Stimulated activated naive CD8-positive, alpha-beta T cell treated with anti-CD3 and anti-CD28 coated beads, Interleukin-15, Interleukin-2, amounts not matched to agents 100 ng/mL and 50 ng/mL, for 24 hours (primary cell): ENCODE measurements around the gene WWOX.

Source experiments
- H3K27ac Mint-ChIP-seq: one replicate; pipeline ENCODE4 v1.8.0; 2021; ENCODE audit warnings: mild to moderate bottlenecking, mixed read lengths
- H3K27me3 Mint-ChIP-seq: one replicate; pipeline ENCODE4 v1.8.0; 2021; ENCODE audit warnings: mixed read lengths
- H3K36me3 Mint-ChIP-seq: one replicate; pipeline ENCODE4 v1.8.0; 2021; ENCODE audit warnings: low read depth, mixed read lengths
- H3K4me1 Mint-ChIP-seq: one replicate; pipeline ENCODE4 v1.8.0; 2021; ENCODE audit warnings: low read depth, mixed read lengths
- H3K4me3 Mint-ChIP-seq: one replicate; pipeline ENCODE4 v1.8.0; 2021; ENCODE audit warnings: mild to moderate bottlenecking, mixed read lengths
- H3K9me3 Mint-ChIP-seq: one replicate; pipeline ENCODE4 v1.8.0; 2021; ENCODE audit warnings: mixed read lengths

The WWOX gene

DNA sequence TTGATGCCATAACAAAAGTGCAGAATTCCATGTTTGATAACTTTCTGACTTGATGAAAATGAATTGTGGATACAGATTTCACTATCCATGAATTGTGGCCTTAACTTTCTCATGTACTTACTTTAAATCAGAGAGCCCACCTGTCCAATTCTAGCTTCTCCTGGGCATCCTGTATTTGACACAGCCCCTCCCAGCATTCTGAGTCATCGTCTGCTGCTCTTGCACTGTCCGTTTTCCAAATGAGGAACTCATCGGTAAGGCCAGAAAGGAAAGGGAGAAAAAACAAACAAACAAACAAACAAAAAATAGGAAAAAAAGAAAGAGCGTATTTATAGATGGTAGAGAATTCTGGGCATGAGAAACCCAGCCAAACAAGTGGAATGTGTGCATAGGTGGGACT, 361.6 kb downstream of the WWOX start:
- no peak overlapping the region for H3K4me3 Mint-ChIP-seq
- H3K27me3 Mint-ChIP-seq: no peaks in the 10 kb centered on the region
- peaks cover 12% of the 10 kb centered on the region for H3K36me3 Mint-ChIP-seq
- H3K4me1 Mint-ChIP-seq: no peaks in the 10 kb centered on the region
- H3K27ac Mint-ChIP-seq: no peak overlapping the region
- H3K9me3 Mint-ChIP-seq: peaks cover 4% of the 10 kb centered on the region

DNA sequence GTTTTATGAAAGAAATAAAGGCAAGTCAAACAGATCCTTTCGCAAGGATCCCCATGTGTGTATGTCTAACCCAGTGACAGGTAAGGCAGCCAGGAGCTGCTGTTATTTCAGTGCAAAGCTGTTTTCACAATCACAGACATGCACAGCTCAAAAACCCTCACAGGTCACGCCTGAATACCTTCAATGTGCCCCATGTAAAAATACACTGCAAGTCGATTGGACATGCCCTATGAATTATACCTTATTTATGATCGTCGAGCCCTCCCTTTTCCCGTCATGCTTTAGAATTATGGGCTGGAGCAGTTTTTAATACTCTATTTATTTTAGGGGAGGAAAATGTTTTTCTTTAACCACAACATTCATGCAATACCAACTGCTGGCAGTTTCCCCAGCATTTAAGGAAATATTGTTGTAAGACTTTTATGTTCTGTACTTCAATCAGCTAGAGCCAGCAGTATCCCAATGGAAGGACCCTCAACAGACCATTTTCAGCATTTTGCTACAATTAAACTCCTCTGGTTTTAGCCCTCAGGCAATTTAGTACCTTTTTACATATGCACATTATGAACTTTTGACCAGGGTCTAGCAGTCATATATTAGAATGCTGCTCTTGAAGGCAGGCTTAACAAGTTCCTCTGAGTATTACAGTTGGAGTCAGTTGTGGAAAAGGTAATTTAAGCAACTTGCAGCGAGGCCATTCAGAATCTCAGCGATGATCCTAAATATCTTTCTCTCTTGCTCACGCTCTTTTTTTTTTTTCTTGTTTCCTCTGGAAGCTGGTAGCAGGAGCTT, 362.2 kb downstream of the WWOX start:
- Mint-ChIP-seq H3K36me3 (peaks cover 12% of the 10 kb centered on the region), H3K27me3 (no peaks in the 10 kb centered on the region), H3K4me1 (no peaks in the 10 kb centered on the region), H3K9me3 (peaks cover 4% of the 10 kb centered on the region), H3K27ac (no peak overlapping the region), H3K4me3 (no peak overlapping the region)

DNA sequence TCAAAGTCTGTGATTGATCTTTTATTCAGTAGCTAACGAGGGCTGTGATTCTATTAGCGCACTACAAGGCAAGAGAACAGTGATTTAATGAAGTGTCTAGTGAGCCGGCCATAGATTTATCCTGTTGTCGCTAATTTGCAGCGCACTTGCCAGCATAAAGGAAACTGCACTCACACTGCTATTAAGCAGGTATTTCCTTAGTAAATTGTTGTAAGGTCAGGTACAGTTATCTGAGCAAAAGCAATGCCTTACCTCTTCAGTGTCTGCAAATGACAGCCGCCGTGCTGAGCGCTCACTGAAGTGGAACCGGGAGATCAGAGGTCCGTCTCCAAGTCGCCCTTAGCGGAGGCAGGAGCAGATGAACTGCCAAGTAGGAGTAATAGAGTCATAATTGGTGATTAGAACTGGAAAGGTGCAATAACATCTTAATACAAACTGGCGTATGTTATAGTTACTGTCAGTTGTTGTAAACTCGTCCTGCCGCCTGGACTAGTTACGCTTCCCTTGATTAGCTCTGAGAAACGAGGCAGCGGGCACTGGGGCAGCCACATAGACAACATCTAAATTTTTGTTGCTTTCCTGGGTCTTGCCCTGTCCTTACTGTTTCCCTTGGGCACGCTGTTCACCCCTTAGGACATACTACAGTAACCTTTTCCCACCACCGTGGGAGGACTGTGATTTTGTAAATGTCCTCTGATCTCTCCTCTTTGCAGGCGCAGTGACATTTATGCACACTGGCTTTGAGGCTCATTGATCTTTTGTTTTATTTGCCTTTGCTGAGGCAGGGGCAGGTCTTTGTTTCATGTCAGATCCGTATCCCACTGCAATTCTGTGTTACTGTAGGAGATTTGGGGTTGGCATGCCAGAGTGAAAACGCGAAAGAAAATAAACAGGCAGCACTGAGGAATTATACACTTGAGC, 363.1 kb downstream of the WWOX start:
- Mint-ChIP-seq H3K4me1 (no peaks in the 10 kb centered on the region), H3K27ac (no peak overlapping the region), H3K4me3 (no peak overlapping the region), H3K27me3 (no peaks in the 10 kb centered on the region), H3K9me3 (peaks cover 4% of the 10 kb centered on the region), H3K36me3 (peaks cover 12% of the 10 kb centered on the region)

DNA sequence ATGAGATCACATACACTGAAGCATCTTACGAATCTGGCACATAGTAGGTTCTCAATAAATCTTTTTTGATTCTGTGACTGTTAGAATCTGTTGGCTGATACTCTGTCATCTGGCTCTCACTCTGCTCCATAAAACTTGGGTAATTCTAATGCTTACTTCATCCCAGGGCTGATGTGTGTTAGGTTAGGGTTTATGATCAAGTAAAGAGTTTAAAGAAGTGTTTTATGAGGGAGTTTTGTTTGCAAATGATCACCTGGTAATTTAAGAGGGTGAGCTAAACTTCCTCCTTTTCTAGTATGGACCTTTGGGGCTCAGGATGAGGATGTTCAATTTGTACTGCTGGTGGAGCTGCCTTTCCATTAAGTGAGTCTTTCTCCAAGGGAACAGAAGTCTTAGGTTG, 364.1 kb downstream of the WWOX start:
- H3K9me3 Mint-ChIP-seq: peaks cover 4% of the 10 kb centered on the region
- no peaks in the 10 kb centered on the region for H3K27me3 Mint-ChIP-seq
- no peak overlapping the region for H3K4me3 Mint-ChIP-seq
- no peak overlapping the region for H3K27ac Mint-ChIP-seq
- H3K36me3 Mint-ChIP-seq: peaks cover 12% of the 10 kb centered on the region
- H3K4me1 Mint-ChIP-seq: no peaks in the 10 kb centered on the region

DNA sequence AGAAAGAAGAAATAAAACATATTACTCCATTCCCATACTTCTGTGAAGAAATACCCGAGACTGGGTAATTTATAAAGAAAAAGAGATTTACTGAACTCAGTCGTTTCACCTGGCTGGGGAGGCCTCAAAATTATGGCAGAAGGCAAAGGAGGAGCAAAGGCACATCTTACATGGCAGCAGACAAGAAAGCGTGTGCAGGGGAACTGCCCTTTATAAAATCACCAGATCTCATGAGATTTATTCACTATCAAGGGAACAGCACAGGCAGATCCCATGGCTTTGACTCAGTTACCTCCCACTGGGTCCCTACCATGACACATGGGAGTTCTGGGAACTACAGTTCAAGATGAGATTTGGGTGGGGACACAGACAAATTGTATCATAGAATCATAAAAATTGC, 365.4 kb downstream of the WWOX start:
- Mint-ChIP-seq H3K4me1 (no peaks in the 10 kb centered on the region), H3K36me3 (peaks cover 12% of the 10 kb centered on the region), H3K27ac (no peak overlapping the region), H3K27me3 (no peaks in the 10 kb centered on the region), H3K4me3 (no peak overlapping the region), H3K9me3 (peaks cover 4% of the 10 kb centered on the region)

DNA sequence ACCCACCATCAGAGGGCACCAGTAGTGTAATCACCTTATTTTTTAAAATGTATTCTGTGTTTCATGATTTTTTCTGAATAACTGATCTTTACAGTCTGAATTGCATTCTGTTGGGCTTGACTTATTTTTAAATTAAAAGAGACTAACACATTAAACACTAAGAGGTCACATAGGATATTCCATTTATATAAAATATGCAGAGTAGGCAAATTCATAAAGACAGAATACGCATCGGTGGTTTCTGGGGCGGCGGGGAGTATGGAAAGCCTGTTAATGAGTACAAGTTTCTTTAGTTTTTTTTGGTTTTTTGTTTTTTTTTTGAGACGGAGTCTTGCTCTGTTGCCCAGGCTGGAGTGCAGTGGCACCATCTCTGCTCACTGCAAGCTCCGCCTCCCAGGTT, 366.3 kb downstream of the WWOX start:
- Mint-ChIP-seq H3K4me3 (no peak overlapping the region), H3K27me3 (no peaks in the 10 kb centered on the region), H3K36me3 (peaks cover 12% of the 10 kb centered on the region), H3K4me1 (no peaks in the 10 kb centered on the region), H3K9me3 (peaks cover 4% of the 10 kb centered on the region), H3K27ac (no peak overlapping the region)

DNA sequence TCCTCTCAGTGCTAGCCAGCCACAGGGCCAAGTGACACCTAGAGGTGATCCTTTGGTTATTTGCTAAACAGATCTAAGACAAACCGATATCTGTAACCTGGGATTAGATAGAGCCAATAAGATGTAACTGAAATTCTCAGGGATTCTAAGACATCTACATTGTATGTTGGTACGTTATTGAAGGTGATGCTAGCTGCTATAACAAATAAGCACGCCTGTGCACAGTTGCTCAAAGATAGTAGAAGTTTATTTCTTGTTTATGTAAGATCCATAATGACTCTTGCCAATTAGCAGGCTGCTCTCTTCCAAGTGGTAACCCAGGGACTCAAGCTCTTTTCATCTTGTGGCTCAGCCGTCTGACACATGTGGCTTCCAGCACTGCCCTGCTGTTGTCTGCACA, 370.3 kb downstream of the WWOX start:
- Mint-ChIP-seq H3K27me3 (no peaks in the 10 kb centered on the region), H3K27ac (no peak overlapping the region), H3K9me3 (peaks cover 2% of the 10 kb centered on the region), H3K4me1 (no peaks in the 10 kb centered on the region), H3K4me3 (no peak overlapping the region), H3K36me3 (no peaks in the 10 kb centered on the region)

DNA sequence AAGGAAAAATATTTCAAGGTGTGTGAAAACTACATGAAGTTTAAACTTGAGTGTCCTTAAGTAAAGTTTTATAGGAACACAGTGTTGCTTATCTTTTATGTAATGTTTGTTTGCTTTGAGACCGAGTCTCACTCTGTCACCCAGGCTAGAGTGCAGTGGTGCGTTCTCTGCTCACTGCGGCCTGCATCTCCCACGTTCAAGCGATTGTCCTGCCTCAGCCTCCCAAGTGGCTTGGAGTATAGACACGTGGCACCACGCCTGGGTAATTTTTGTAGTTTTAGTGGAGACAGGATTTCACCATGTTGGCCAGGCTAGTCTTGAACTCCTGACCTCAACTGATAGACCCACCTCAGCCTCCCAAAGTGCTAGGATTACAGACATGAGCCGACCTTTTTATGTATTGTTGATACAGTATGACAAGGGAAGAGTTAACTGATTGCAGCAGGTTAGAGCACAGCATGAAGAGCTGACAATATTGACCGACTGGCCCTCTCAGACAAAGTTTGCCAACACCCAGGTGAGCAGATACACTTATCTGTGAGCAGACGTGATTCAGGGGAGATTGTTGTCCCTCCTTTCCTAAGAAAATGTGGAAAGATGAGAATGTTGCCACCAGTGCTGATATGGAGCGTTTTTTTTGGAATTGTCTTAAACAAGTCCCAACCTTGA, 373.7 kb downstream of the WWOX start:
- H3K4me3 Mint-ChIP-seq: no peak overlapping the region
- H3K4me1 Mint-ChIP-seq: no peaks in the 10 kb centered on the region
- no peaks in the 10 kb centered on the region for H3K27me3 Mint-ChIP-seq
- H3K36me3 Mint-ChIP-seq: no peaks in the 10 kb centered on the region
- no peak overlapping the region for H3K27ac Mint-ChIP-seq
- H3K9me3 Mint-ChIP-seq: no peaks in the 10 kb centered on the region

DNA sequence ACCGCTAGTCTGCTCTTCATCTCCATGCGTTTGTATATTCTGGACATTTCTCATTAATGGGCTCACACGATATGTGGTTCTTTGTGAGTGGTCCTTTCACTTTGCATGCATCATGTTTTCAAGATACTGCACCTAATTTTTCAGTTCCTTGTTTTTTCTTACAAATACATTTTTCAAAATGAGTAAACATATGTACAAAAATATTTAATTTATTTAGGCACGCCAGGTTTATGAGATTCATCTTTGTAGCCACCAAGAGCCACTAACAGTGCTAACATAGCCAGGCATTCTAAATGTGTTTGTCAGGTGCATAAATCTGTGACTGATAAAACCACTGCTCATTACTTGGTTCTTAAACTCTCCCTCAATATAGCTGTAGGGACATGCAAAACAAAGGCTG, 375.3 kb downstream of the WWOX start:
- Mint-ChIP-seq H3K27me3 (no peaks in the 10 kb centered on the region), H3K27ac (no peak overlapping the region), H3K9me3 (no peaks in the 10 kb centered on the region), H3K4me3 (no peak overlapping the region), H3K4me1 (no peaks in the 10 kb centered on the region), H3K36me3 (no peaks in the 10 kb centered on the region)

DNA sequence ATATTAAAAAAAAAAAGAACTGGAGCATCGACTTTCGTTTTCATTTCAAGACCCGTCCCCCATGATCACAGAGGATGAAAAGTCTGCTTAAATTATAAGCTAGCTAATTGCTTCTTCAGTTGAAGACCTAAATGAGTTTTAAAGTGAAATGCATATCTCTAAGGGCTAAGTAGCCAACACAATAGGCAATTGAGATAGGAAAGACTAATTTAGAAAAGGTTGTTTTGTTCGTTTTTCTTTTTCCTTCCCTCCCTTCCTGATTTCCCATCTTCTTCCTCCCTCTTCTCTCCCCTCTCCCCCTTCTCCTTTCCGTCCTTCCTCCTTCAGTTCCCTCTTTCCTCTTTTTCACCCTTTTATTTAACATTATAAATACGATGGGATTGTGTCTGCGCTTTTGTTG, 377.2 kb downstream of the WWOX start:
- Mint-ChIP-seq H3K36me3 (peaks cover 3% of the 10 kb centered on the region), H3K9me3 (no peaks in the 10 kb centered on the region), H3K4me1 (no peaks in the 10 kb centered on the region), H3K27ac (no peak overlapping the region), H3K27me3 (no peaks in the 10 kb centered on the region), H3K4me3 (no peak overlapping the region)

DNA sequence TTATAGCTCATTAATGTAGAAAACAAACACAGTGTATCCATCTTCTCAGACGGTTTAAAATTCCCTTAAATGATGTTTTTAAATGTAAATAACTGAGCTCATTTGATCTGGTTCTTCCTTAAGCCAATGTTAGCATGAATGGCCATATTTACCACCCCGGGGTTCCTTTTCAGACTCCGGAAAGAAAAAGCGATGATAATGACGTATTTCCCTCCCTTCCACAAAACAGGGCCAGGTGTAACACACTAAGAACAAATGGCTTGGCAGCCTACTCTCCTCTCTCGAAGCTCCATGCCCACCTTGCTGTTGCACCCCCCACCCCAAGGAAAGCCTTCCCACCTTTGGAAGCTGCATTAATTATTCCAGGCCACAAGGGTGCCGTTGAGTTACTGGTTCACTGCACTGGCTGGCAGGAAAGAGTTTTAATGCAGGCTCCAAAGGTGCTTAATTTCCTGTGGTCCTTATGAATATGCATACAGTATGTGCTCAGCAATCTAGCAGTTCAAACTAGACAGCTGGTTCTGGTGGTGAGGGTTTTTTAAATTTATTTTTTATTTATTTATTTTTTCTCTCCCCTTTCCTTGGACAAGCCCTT, 378.9 kb downstream of the WWOX start:
- Mint-ChIP-seq H3K4me3 (no peak overlapping the region), H3K27me3 (no peaks in the 10 kb centered on the region), H3K4me1 (no peaks in the 10 kb centered on the region)

DNA sequence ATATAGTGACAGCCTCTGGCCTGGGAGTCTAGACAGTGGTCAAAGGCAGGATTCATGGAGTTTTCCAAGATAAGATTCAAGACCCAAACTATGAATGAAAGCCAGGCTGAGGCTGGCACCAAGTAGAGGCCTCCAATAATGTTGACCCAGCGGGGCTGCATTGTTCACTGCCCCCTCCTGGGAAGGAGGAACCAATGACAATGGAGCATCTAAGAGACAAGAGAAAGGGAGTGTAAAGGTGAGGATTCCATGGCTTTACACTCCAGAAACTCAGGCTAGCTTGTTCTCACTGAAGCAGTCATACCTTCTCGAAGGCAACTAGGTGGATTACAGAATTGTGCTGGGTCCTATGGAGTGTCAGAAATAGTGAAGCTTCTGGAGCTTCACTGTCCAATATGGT, 380.3 kb downstream of the WWOX start:
- Mint-ChIP-seq H3K9me3 (no peaks in the 10 kb centered on the region), H3K4me1 (no peaks in the 10 kb centered on the region), H3K4me3 (no peak overlapping the region), H3K36me3 (peaks cover 3% of the 10 kb centered on the region), H3K27ac (no peak overlapping the region), H3K27me3 (no peaks in the 10 kb centered on the region)

More for the DNA sequence above, 378.9 kb downstream of the WWOX start:
- Mint-ChIP-seq H3K27ac (no peak overlapping the region), H3K36me3 (peaks cover 3% of the 10 kb centered on the region), H3K9me3 (no peaks in the 10 kb centered on the region)

DNA sequence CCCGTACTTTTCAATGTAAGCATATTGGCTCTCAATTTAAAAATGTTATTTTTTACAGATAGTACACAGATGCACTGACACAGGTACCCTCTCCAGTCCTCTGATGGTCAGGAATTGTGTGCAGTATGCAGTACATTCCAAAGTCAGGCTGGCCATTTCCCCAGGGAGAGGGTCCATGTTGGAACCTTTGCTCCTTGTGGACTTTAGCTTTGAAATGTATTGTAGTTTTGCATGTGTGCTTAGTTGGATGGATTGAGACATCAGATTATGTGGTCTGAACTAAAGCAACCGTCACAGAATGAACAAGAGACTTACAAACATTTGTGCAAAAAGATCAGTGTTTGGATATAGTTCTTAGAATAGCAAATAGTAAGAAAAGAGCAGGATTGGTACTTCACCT, 381.1 kb downstream of the WWOX start:
- H3K9me3 Mint-ChIP-seq: no peaks in the 10 kb centered on the region

DNA sequence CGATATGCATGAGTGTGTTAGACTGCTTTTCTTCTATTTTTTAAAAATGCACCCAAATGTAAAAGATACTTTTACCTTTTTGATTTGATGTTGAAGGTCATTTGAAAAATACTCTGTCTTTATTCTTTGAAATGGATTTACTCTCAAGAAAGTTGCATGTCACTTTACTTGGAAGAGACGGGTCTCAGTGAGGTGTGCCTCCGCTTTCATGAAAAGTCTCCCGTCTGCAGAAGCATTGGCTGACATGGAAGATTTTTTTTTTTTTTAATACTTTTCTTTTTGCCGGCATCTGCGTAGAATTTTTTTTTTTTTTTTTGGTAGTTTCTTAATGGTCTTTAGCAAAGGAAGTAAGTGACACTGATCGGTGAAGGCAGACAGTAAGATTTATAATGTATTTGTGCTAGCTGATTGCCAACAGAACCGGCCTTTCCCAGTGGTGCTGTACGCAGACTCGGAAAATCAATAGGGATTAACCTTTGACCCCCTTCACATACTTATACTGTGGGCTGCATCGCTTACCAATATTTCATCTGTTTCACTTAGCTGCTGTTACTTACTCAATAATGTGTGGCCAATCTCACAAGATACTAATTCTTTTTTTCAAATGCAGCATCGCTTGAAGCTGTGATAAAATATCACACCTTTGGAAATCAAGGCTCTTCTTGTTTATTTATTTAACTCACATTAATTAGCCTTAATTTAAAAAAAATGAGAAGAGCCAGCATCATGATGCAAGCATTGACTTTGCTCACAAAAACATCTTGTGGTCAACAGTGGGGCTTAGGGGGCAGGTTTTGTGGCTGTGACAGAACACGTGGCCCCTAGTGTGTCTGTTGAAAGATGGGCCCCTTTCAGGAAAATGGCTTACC, 383.9 kb downstream of the WWOX start:
- peaks cover 3% of the 10 kb centered on the region for H3K36me3 Mint-ChIP-seq

More for the DNA sequence above, 381.1 kb downstream of the WWOX start:
- Mint-ChIP-seq H3K36me3 (peaks cover 3% of the 10 kb centered on the region), H3K27ac (no peak overlapping the region), H3K4me1 (no peaks in the 10 kb centered on the region), H3K4me3 (no peak overlapping the region), H3K27me3 (no peaks in the 10 kb centered on the region)

More for the DNA sequence above, 383.9 kb downstream of the WWOX start:
- Mint-ChIP-seq H3K4me1 (no peaks in the 10 kb centered on the region), H3K9me3 (no peaks in the 10 kb centered on the region), H3K4me3 (no peak overlapping the region), H3K27ac (no peak overlapping the region), H3K27me3 (no peaks in the 10 kb centered on the region)
